ENCODE data around the gene NBEA.

The NBEA gene

DNA sequence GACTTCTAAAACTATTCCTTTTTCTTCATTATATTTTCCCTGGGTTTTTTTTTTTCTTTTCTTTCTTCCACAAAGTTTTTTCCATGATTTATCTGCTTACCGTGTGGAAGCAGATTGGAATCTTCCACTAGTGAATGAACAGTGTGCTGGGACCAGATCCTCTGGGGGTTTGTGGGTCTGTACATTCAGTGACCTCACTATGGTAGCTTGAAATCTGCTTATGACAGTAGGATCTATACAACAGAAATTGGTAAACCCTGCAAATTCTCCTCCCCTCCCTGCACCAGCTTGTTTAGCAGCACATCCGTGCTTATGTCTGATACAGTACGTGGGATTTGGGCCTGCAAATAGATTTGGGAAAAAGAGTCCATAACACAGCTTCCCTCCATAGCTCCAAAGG is 560.4 kb downstream of the NBEA start:
- CTCF ChIA-PET = no interaction called here
- DNase-seq (ENCODE audit: extremely low spot score) = no peak
- TF ChIP-seq, protein P1, sequence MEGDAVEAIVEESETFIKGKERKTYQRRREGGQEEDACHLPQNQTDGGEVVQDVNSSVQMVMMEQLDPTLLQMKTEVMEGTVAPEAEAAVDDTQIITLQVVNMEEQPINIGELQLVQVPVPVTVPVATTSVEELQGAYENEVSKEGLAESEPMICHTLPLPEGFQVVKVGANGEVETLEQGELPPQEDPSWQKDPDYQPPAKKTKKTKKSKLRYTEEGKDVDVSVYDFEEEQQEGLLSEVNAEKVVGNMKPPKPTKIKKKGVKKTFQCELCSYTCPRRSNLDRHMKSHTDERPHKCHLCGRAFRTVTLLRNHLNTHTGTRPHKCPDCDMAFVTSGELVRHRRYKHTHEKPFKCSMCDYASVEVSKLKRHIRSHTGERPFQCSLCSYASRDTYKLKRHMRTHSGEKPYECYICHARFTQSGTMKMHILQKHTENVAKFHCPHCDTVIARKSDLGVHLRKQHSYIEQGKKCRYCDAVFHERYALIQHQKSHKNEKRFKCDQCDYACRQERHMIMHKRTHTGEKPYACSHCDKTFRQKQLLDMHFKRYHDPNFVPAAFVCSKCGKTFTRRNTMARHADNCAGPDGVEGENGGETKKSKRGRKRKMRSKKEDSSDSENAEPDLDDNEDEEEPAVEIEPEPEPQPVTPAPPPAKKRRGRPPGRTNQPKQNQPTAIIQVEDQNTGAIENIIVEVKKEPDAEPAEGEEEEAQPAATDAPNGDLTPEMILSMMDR (IDR thresholded peaks at IDR 0.05; ENCODE audit: control extremely low read depth, extremely low read depth, low read depth, missing control alignments) = no peak
- POLR2A ChIA-PET = no interaction called here

DNA sequence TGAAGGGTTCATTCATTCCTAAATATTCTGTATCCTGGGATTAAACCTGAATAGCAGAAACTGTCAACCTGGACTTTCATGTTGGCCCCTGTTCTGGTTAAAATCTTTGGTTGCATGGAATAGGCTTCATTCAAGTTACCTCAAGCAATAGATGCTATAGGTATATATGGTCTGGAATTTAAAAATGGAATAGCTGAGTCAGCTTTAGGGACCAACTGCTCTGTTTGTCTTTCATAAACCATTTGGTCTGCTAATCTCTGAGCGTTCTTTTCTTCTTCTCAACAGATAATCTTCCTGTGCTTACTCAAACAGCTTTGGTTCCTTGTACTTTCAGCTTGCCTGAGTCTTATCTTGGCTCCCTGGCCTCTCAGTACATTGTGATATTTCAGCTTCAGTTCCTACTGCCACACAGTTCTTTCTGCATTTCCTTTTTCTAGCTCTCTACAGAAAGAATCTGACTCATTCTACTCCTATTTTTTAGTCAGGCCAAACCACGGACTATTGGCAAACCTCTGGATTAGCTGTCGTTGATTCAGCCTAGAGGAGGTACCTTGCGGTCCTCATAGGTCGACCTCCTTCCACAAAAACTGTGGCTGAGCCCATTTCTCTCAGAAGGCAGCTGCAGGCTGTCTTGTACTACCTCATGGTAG is 570.3 kb downstream of the NBEA start:
- POLR2A ChIA-PET = no interaction called here
- TF ChIP-seq, protein P1 (IDR thresholded peaks at IDR 0.05; ENCODE audit: control extremely low read depth, extremely low read depth, low read depth, missing control alignments) = no peak
- CTCF ChIA-PET = interaction anchor here (0.7 kb wide), 1 partner anchor 12 kb away, joined by 3 read pairs; no protein-coding TSS in a partner anchor
- no peak for DNase-seq (ENCODE audit: extremely low spot score)

DNA sequence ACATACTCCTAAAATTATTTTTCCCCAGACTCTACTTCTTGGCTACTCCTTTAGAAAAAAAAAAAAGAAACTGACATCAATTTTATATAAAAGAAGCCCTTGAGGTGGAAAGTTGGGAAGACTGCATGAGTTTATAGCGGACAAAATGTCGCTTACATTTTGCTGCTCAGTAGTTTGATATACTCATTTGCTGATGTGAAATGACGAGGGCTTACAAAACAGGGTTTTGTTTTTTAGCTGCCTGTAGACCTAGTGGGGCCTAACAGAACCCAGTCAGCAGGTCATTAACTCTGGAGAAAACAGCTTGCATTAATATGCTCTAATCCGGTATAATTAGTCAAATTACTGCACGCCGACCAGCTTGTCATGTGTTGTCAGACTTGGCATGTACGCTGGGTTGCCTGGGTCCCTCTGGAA is 572.0 kb downstream of the NBEA start:
- CTCF ChIA-PET = no interaction called here
- no peak for DNase-seq (ENCODE audit: extremely low spot score)
- TF ChIP-seq, protein P1 (IDR thresholded peaks at IDR 0.05; ENCODE audit: control extremely low read depth, extremely low read depth, low read depth, missing control alignments) = no peak
- POLR2A ChIA-PET = no interaction called here

DNA sequence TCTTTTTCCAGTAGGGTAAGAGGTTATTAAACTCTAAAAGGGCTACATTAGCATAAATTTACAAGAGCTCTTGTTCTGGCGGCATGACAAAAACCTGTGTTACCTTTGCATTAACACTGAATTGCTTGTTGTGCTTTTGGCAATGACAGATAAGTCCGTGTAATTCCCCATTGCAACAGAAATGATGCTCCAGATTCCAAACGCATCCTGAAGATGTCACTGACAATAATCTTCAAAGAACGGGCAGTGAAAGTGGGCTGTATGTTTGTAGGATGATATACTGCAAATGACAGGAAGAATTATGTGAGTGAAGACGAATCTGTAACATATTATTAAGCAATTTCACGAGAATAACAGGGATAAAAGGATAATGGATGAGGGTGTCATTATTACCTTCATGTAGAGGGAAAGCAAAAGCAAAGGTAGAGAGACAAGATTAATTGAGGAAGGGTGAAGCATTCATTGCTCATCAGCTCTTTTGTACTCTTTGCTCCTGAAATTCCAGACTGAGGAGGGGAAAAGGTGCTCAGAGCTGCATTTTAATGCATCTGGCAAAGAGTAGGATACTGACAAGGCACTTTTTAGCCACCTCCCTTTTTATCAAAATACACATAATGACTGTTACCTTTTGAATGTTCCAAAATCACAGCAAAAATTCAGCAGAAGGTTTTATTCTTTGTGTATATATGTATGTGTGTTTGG is 572.9 kb downstream of the NBEA start:
- CTCF ChIA-PET = interaction anchor here (1.2 kb wide), 1 partner anchor 16 kb away, joined by 3 read pairs; no protein-coding TSS in a partner anchor
- POLR2A ChIA-PET = no interaction called here
- no peak for DNase-seq (ENCODE audit: extremely low spot score)
- TF ChIP-seq, protein P1 (IDR thresholded peaks at IDR 0.05; ENCODE audit: control extremely low read depth, extremely low read depth, low read depth, missing control alignments) = no peak

DNA sequence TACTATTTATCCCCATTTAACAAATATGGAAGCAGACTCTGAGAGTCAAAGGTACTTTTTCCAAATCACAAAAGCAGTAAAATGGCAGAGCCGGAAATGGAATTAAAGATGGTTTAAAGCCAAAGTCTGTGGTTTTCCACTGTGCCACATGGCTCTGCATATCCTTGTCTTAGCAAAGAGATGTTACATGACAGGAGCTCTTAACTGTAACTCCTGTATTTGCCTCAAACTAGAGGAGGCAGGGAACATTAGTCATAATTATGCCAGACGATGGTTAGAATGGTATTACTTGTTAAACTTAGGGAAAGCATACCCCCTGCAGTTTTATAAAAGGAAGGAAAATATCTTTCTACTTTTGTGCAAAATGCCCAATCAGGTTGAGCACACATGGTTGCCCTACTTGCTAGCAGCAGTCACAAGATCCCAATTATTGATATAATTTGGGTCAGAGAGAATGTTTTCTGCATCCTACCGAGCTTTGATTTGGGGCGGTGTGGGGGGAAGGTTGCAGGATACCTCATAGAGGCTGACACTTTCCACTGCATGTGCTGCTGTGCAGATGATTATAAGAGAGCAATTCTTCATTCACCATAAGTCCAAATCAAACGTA is 576.4 kb downstream of the NBEA start:
- no peak for DNase-seq (ENCODE audit: extremely low spot score)
- CTCF ChIA-PET = no interaction called here
- POLR2A ChIA-PET = no interaction called here
- TF ChIP-seq, protein P1 (IDR thresholded peaks at IDR 0.05; ENCODE audit: control extremely low read depth, extremely low read depth, low read depth, missing control alignments) = no peak

DNA sequence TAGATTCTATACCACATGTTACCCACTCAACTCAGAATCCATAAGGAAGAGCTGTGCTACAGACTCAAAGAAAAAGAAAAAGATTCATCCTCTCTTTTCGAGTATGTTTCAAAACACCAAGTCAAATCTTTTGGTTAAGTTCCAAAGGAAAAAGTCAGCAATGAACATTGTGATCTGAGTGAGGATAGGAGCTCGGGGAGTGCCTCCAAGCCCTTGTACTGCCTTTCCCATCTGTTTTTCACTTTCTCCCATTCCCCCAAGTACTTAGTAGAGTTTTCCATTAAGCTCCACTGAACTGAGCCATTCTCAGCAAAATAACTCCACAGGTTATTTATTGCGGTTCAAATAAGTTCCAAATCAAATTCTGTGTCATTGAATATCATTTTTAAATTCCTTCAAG is 582.1 kb downstream of the NBEA start:
- CTCF ChIA-PET = interaction anchor here (1.0 to 1.4 kb wide), 2 partner anchors 12 to 35 kb away, joined by 3 read pairs; no protein-coding TSS in a partner anchor
- DNase-seq (ENCODE audit: extremely low spot score) = no peak
- TF ChIP-seq, protein P1 (IDR thresholded peaks at IDR 0.05; ENCODE audit: control extremely low read depth, extremely low read depth, low read depth, missing control alignments) = no peak

More for the DNA sequence above, 582.1 kb downstream of the NBEA start:
- POLR2A ChIA-PET = no interaction called here

Measured in GM10248 (cell line).